WTC11 (cell line): ENCODE results near the gene C10orf71. TPM values are rescaled to one million over a fixed set of nuclear protein-coding genes. Genes with fewer than 3 reads are reported as not detected.

Source experiments
- ATAC-seq: fragments of 200-7000 bp; cut with Tn5 transposase; 2 replicates; pipeline ENCODE4 v1.10.0; 2021; ENCODE audit warnings: mild to moderate bottlenecking, moderate library complexity
- Bru-seq: library from RNA; stranded (reverse); fragments of 400-500 nt; gene quantifications from one replicate; lab custom pipeline; 2021; lab: Mats Ljungman, UMichigan
- CTCF ChIA-PET: fragments of 300-600 bp; sonication (Branson Sonifier 250); formaldehyde crosslinking; loops from one replicate; lab custom pipeline; 2021; ENCODE audit warnings: antibody characterized with exemption; lab: Charles Lee
- POLR2A ChIA-PET: fragments of 350-600 bp; sonication (Branson Sonifier 250); formaldehyde crosslinking; loops from one replicate; lab custom pipeline; 2021; ENCODE audit warnings: antibody characterized with exemption; lab: Charles Lee
- DNase-seq: peaks from one replicate; pipeline ENCODE4 v3.0.0; 2021; ENCODE audit warnings: low spot score
- H3K27ac Mint-ChIP-seq: 2 replicates; pipeline ENCODE4 v1.8.0; 2021; ENCODE audit warnings: mixed read lengths
- H3K27me3 Mint-ChIP-seq: 2 replicates; pipeline ENCODE4 v1.8.0; 2021; ENCODE audit warnings: low read depth, mild to moderate bottlenecking, moderate library complexity, mixed read lengths
- H3K36me3 Mint-ChIP-seq: 2 replicates; pipeline ENCODE4 v1.8.0; 2021; ENCODE audit warnings: mixed read lengths
- H3K4me1 Mint-ChIP-seq: 2 replicates; pipeline ENCODE4 v1.8.0; 2022; ENCODE audit warnings: mixed read lengths
- H3K4me3 Mint-ChIP-seq: 2 replicates; pipeline ENCODE4 v1.8.0; 2021; ENCODE audit warnings: mild to moderate bottlenecking, moderate library complexity, mixed read lengths
- H3K9me3 Mint-ChIP-seq: 2 replicates; pipeline ENCODE4 v1.8.0; 2021; ENCODE audit warnings: mixed read lengths
- CREB1 ChIP-seq: sonication (generic); formaldehyde crosslinking; IDR thresholded peaks from 2 replicates; pipeline ENCODE4 v1.8.0; 2023; ENCODE audit warnings: mild to moderate bottlenecking, missing genetic modification reagents
- E2F4 ChIP-seq: sonication (generic); formaldehyde crosslinking; IDR thresholded peaks from 2 replicates; pipeline ENCODE4 v1.8.1; 2022; ENCODE audit warnings: low read depth, mild to moderate bottlenecking, moderate library complexity, missing genetic modification reagents, borderline replicate concordance
- ERG ChIP-seq: fragments of 250-450 bp; sonication (Bioruptor Pico); IDR thresholded peaks from 2 replicates; pipeline ENCODE4 v1.8.0; 2021; ENCODE audit warnings: mild to moderate bottlenecking
- JAZF1 ChIP-seq: fragments of 250-450 bp; sonication (Bioruptor Pico); IDR thresholded peaks from 2 replicates; pipeline ENCODE4 v1.9.0; 2021; ENCODE audit warnings: moderate library complexity, mild to moderate bottlenecking, inconsistent platforms
- MAX ChIP-seq: sonication (generic); formaldehyde crosslinking; IDR thresholded peaks from 2 replicates; pipeline ENCODE4 v1.8.0; 2022; ENCODE audit warnings: mild to moderate bottlenecking, missing genetic modification reagents
- PRDM15 ChIP-seq: sonication (generic); formaldehyde crosslinking; IDR thresholded peaks from 2 replicates; pipeline ENCODE4 v1.8.0; 2022; ENCODE audit warnings: missing genetic modification reagents
- PREB ChIP-seq: sonication (generic); formaldehyde crosslinking; IDR thresholded peaks from 2 replicates; pipeline ENCODE4 v1.8.1; 2022; ENCODE audit warnings: mild to moderate bottlenecking, missing genetic modification reagents, moderate library complexity, borderline replicate concordance
- RELA ChIP-seq: sonication (generic); formaldehyde crosslinking; IDR thresholded peaks from 2 replicates; pipeline ENCODE4 v1.8.1; 2022; ENCODE audit warnings: missing genetic modification reagents, mild to moderate bottlenecking, borderline replicate concordance
- SP1 ChIP-seq: sonication (generic); formaldehyde crosslinking; conservative IDR thresholded peaks from 2 replicates; pipeline ENCODE4 v1.8.1; 2022; ENCODE audit warnings: missing genetic modification reagents
- TEAD4 ChIP-seq: sonication (generic); formaldehyde crosslinking; IDR thresholded peaks from 2 replicates; pipeline ENCODE4 v1.8.0; 2022; ENCODE audit warnings: mild to moderate bottlenecking, missing genetic modification reagents
- ZNF317 ChIP-seq: sonication (generic); formaldehyde crosslinking; IDR thresholded peaks from 2 replicates; pipeline ENCODE4 v1.8.1; 2023; ENCODE audit warnings: low read depth, mild to moderate bottlenecking, moderate library complexity, missing genetic modification reagents, borderline replicate concordance
- ZNF416 ChIP-seq: fragments of 250-450 bp; sonication (Bioruptor Pico); IDR thresholded peaks from 2 replicates; pipeline ENCODE4 v1.9.0; 2021; ENCODE audit warnings: mild to moderate bottlenecking, inconsistent platforms
- ZNF425 ChIP-seq: fragments of 250-450 bp; sonication (Bioruptor Pico); conservative IDR thresholded peaks from 2 replicates; pipeline ENCODE4 v1.9.0; 2021; ENCODE audit warnings: mild to moderate bottlenecking
- long read RNA-seq, 3 experiments: library from RNA in 1 of 3; library from capped mRNA in 1 of 3; library from polyadenylated mRNA in 1 of 3; unstranded in 2 of 3; stranded (forward) in 1 of 3; transcript quantifications; one replicate each; pipeline ENCODE4 v2.0.0, GENCODE V29; 2021
- total RNA-seq: library from RNA; stranded (reverse); gene quantifications from 3 replicates; pipeline ENCODE4 v1.2.3, GENCODE V29; 2021

The C10orf71 gene
- total RNA-seq = not detected in 3 replicates
- not detected for Bru-seq, nascent RNA
- long read RNA-seq, experiment 1 = 0 reads
- long read RNA-seq, experiment 2 = 0 reads
- long read RNA-seq, experiment 3 = 0 reads

GRCh38 chr10:49298983-49299815 is at the start of gene C10orf71:
C10orf71 (plus strand) TSS chr10:49299170; CDS start chr10:49322546, 23,376 bp downstream.
- CTCF ChIA-PET = interaction anchor here (1.3 kb wide), 1 partner anchor 138 kb away, joined by 3 read pairs; no protein-coding TSS in a partner anchor
- Mint-ChIP-seq H3K27ac (no peak within 1 kb of the TSS), H3K36me3 (no peaks in the 10 kb centered on the region), H3K4me3 (no peak within 1 kb of the TSS), H3K9me3 (no peaks in the 10 kb centered on the region), H3K27me3 (no peaks in the 10 kb centered on the region; the same call in 1 of the 2 replicates), H3K4me1 (peaks cover 30% of the 10 kb centered on the region)
- ATAC-seq (no peak), DNase-seq (no peak)
- no peak for TF ChIP-seq E2F4
- TF ChIP-seq JAZF1 (CRISPR knock-in tag) = no peak
- no peak for TF ChIP-seq SP1
- no peak for TF ChIP-seq ERG (CRISPR knock-in tag)
- TF ChIP-seq PRDM15 (CRISPR knock-in tag) = no peak
- TF ChIP-seq ZNF317 (CRISPR knock-in tag) = no peak
- TF ChIP-seq PREB (CRISPR knock-in tag) = no peak
- no peak for TF ChIP-seq TEAD4 (CRISPR knock-in tag)
- no peak for TF ChIP-seq MAX (CRISPR knock-in tag)
- TF ChIP-seq CREB1 (CRISPR knock-in tag) = no peak
- TF ChIP-seq ZNF416 (CRISPR knock-in tag) = no peak
- TF ChIP-seq RELA (CRISPR knock-in tag) = no peak
- TF ChIP-seq ZNF425 (CRISPR knock-in tag) = no peak
- POLR2A ChIA-PET = no interaction called here
